Cardiac muscle cell (in vitro differentiated cells and primary cell): ENCODE measurements around the gene MED6. TPM values are rescaled to one million over a fixed set of nuclear protein-coding genes. Genes with fewer than 3 reads are reported as not detected.

Experiments used
- DNase-seq, 2 donors: peaks; one replicate each; pipeline versions ENCODE4 v3.0.0 to v3.0.0-alpha.2; 2010 to 2017; ENCODE audit warnings: low read depth in 1 of 2, low spot score in 1 of 2
- H3K27ac ChIP-seq: fragments of 200-600 bp; sonication (generic); 2 replicates; pipeline ENCODE4 v1.5.1; 2016
- H3K27me3 ChIP-seq: fragments of 200-600 bp; sonication (generic); 2 replicates; pipeline ENCODE4 v1.6.0; 2016; ENCODE audit warnings: control low read depth
- H3K36me3 ChIP-seq: fragments of 200-600 bp; sonication (generic); 2 replicates; pipeline ENCODE4 v1.5.1; 2016; ENCODE audit warnings: control low read depth
- H3K4me1 ChIP-seq: fragments of 200-600 bp; sonication (generic); 2 replicates; pipeline ENCODE4 v1.8.1; 2017; ENCODE audit warnings: low read depth, mild to moderate bottlenecking, mixed run types
- H3K4me3 ChIP-seq: fragments of 200-600 bp; sonication (generic); 2 replicates; pipeline ENCODE4 v1.5.1; 2016; ENCODE audit warnings: mild to moderate bottlenecking
- H3K9me3 ChIP-seq: fragments of 200-600 bp; sonication (generic); 2 replicates; pipeline ENCODE4 v1.5.1; 2017; ENCODE audit warnings: low read depth, mild to moderate bottlenecking, control low read depth
- polyA plus RNA-seq: library from polyadenylated mRNA; unstranded; fragments of >200 nt; fragmentation: Nextera tagmentation; extraction: Ambion mirVana; gene quantifications from 2 replicates; pipeline ENCODE4 v1.2.1, GENCODE V29; 2016
- total RNA-seq: library from RNA; depleted of rRNA; stranded (reverse); fragments of >200 nt; gene quantifications from 2 replicates; pipeline ENCODE4 v1.2.3, GENCODE V29; 2016
- TF ChIP-seq, protein P1 (sequence below): IDR thresholded peaks from 2 replicates; pipeline ENCODE4 v1.5.1; 2012; ENCODE audit warnings: low read depth, mild to moderate bottlenecking, low read length

The MED6 gene
- total and polyA plus RNA-seq, 2 experiments from 2014 or later, result 26.5 to 42.8 TPM

DNA sequence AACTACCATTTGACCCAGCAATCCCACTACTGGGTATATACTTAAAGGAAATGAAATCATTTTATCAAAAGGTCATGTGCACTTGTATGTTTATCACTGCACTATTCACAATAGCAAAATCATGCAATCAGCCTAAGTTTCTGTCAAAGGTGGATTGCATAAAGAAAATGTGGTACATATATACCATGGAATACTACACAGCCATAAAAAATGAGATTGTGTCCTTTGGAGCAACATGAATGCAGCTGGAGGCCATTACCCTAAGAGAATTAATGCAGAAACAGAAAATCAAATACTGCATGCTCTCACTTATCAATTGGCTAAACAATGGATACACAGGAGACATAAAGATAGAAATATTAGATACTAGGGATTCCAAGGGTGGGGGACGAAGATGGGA, 27.4 kb downstream of the MED6 start:
- no peaks in the 10 kb centered on the region for H3K36me3 ChIP-seq
- H3K27me3 ChIP-seq, result no peaks in the 10 kb centered on the region
- H3K27ac ChIP-seq, result no peak overlapping the region
- TF ChIP-seq, protein P1, sequence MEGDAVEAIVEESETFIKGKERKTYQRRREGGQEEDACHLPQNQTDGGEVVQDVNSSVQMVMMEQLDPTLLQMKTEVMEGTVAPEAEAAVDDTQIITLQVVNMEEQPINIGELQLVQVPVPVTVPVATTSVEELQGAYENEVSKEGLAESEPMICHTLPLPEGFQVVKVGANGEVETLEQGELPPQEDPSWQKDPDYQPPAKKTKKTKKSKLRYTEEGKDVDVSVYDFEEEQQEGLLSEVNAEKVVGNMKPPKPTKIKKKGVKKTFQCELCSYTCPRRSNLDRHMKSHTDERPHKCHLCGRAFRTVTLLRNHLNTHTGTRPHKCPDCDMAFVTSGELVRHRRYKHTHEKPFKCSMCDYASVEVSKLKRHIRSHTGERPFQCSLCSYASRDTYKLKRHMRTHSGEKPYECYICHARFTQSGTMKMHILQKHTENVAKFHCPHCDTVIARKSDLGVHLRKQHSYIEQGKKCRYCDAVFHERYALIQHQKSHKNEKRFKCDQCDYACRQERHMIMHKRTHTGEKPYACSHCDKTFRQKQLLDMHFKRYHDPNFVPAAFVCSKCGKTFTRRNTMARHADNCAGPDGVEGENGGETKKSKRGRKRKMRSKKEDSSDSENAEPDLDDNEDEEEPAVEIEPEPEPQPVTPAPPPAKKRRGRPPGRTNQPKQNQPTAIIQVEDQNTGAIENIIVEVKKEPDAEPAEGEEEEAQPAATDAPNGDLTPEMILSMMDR, result no peak
- H3K4me1 ChIP-seq, result no peaks in the 10 kb centered on the region
- H3K9me3 ChIP-seq, result no peaks in the 10 kb centered on the region
- no peak overlapping the region for H3K4me3 ChIP-seq
- DNase-seq, result no peak

DNA sequence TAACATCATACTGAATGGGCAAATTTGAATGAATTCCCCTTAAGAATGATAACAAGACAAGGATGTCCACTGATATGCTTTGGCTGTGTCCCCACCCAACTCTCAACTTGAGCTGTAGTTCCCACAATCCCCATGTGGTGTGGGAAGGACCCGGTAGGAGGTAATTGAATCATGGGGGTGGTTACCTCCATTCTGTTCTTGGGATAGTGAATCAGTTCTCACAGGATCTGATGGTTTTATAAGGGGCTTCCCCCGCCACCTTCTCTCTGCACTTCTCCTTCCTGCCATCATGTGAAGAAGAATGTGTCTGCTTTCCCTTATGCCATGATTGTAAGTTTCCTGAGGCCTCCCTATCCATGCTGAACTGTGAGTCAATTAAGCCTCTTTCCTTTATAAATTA, 29.3 kb downstream of the MED6 start:
- Histone ChIP-seq H3K9me3 (no peaks in the 10 kb centered on the region), H3K27me3 (no peaks in the 10 kb centered on the region), H3K4me3 (no peak overlapping the region), H3K4me1 (no peaks in the 10 kb centered on the region), H3K36me3 (no peaks in the 10 kb centered on the region), H3K27ac (no peak overlapping the region)
- TF ChIP-seq, protein P1, result no peak
- DNase-seq, result no peak

DNA sequence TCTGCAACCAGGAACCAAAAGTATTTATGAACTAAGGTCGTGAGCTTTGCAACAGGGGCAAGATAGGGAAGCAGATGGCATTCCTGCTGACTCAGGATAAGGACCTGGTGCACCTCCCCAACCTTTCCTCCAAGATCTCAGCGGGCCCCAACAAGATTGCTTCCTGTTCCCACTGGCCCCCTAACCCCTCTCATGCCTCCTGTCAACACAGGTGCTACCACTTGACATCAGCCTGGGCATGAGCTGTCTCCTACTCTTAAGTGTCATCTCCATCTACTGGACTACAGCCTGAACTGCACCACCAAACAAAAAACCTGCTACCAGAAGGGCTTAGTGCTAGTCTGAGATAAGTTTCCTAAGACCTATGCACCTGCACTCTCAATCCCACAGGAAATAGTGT, 32.7 kb downstream of the MED6 start:
- TF ChIP-seq, protein P1, result peak; percentile 63

DNA sequence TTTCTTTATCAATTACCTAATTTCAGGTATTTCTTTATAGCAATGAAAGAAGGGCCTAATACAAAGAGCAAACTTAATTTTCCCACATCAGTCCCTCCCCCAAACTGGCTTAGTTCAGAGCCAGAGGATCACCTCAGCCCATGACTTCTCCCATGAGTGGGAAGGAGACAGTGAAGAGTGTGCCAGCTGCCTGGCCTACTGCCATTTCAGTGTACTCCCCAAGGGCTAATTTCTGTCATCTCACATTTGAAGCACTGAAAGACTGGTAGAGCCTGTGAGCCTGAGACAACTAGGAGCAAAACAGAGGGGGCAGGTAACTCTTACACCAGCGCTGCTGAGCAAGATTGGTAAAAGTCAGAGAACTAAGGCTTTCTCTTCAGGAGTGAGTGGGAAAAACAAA, 36.6 kb downstream of the MED6 start:
- Histone ChIP-seq H3K9me3 (no peaks in the 10 kb centered on the region), H3K4me3 (no peak overlapping the region)
- TF ChIP-seq, protein P1, result no peak

More for the DNA sequence above, 32.7 kb downstream of the MED6 start:
- no peaks in the 10 kb centered on the region for H3K4me1 ChIP-seq
- H3K27ac ChIP-seq, result no peak overlapping the region
- no peaks in the 10 kb centered on the region for H3K27me3 ChIP-seq
- H3K36me3 ChIP-seq, result peaks cover 4% of the 10 kb centered on the region
- H3K9me3 ChIP-seq, result no peaks in the 10 kb centered on the region
- no peak overlapping the region for H3K4me3 ChIP-seq
- DNase-seq, result peak; percentile 36 to 46

DNA sequence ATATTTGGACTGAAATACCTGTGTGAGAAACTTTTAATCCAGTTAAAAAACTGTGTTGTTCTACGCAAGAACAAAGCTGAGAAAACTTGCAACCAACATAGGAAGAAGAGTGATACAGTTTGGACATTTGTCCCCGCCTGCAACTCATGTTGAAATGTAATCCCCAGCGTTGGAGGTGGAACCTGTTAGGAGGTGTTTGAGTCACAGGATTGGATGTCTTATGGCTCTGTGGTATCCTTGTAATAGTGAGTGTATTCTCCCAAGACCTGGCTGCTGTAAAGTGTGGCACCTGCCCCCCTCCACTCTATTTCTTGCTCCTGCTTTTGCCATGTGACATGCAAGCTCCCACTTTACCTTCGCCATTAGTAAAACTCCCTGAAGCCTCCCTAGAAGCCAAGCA, 37.0 kb downstream of the MED6 start:
- Histone ChIP-seq H3K4me3 (no peak overlapping the region), H3K27me3 (no peaks in the 10 kb centered on the region), H3K4me1 (no peaks in the 10 kb centered on the region), H3K9me3 (no peaks in the 10 kb centered on the region), H3K27ac (no peak overlapping the region), H3K36me3 (peaks cover 4% of the 10 kb centered on the region)
- no peak for DNase-seq
- TF ChIP-seq, protein P1, result no peak

More for the DNA sequence above, 36.6 kb downstream of the MED6 start:
- H3K36me3 ChIP-seq, result peaks cover 4% of the 10 kb centered on the region
- H3K27me3 ChIP-seq, result no peaks in the 10 kb centered on the region
- no peak overlapping the region for H3K27ac ChIP-seq
- H3K4me1 ChIP-seq, result no peaks in the 10 kb centered on the region
- DNase-seq, result no peak

DNA sequence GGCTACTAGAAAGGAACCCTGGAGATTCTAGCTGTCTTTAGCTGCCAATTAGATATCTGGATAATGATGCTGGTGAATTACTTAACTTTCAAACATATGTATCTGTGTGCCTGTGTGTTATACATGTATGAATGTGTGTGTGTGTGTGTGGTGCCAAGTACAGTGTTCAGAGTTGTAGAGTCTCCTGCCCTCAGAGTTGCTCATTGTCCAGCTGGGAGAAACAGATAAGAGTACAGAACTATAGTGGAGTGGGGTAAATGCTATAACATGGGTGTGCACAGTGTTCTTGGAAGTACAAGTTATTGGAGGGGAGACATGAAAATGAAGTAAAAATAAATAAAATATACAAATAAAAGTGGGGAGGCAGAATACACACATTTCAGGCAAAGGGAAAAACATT, 42.1 kb downstream of the MED6 start:
- no peak for DNase-seq
- H3K4me3 ChIP-seq, result no peak overlapping the region
- H3K27me3 ChIP-seq, result no peaks in the 10 kb centered on the region
- no peaks in the 10 kb centered on the region for H3K36me3 ChIP-seq
- H3K27ac ChIP-seq, result no peak overlapping the region
- no peaks in the 10 kb centered on the region for H3K4me1 ChIP-seq
- TF ChIP-seq, protein P1, result no peak
- H3K9me3 ChIP-seq, result no peaks in the 10 kb centered on the region
